AG08396 (cell line): Measurements from ENCODE around the gene SH3GL1.

Experiments used
- DNase-seq: peaks from one replicate; pipeline ENCODE4 v3.0.0; 2012; ENCODE audit warnings: low spot score, mixed read lengths

SH3GL1 gene

DNA sequence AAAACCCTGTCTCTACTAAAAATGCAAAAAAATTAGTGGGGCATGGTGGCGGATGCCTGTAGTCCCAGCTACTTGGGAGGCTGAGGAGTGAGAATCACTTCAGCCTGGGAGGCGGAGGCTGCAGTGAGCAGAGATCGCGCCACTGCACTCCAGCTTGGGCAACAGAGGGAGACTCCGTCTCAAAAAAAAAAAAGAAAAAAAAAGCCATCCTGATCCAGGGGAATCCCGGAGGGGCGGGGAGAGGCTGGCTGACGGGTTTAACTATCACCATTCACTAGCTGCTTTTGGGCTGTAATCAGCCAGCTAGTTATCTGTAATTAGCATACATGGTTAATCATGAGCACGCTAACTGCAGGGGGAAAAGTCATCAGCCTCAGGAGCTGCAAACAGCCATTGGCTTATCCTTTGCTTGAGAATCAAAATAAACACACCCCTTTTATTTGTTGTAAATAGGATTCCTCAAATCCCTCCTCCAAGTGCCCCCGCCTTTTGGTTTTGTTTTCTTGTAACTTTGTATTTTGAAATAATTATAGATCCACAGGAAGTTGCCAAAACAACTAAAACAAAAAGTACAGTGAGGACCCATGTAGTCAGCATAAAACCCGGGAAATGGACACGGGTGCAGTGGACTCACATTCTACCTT is 86.4 kb downstream of the SH3GL1 start:
- no peak for DNase-seq
